PC-3 (cell line): ENCODE data around the gene STK11. TPM values are rescaled to one million over a fixed set of nuclear protein-coding genes. Genes with fewer than 3 reads are reported as not detected.

Source experiments
- ATAC-seq: fragments of 200-7000 bp; cut with Tn5 transposase; 2 replicates; pipeline ENCODE4 v1.9.1; 2020; ENCODE audit warnings: mild to moderate bottlenecking, moderate library complexity
- BruUV-seq: library from RNA; stranded (reverse); fragments of 400-500 nt; replicated peaks from 2 replicates; lab custom pipeline; 2021; lab: Mats Ljungman, UMichigan
- CTCF ChIA-PET: fragments of 300-600 bp; sonication (Branson Sonifier 250); formaldehyde crosslinking; loops from one replicate; lab custom pipeline; 2022; ENCODE audit warnings: antibody characterized with exemption; lab: Charles Lee
- POLR2A ChIA-PET: fragments of 300-600 bp; sonication (Branson Sonifier 250); formaldehyde crosslinking; loops from one replicate; lab custom pipeline; 2022; ENCODE audit warnings: antibody characterized with exemption; ENCODE audit not compliant: unreplicated experiment; lab: Charles Lee
- DNase-seq: peaks from one replicate; pipeline ENCODE4 v3.0.0-alpha.2; 2015
- H2AFZ ChIP-seq: fragments of 300-600 bp; sonication (generic); 2 replicates; pipeline ENCODE4 v1.6.0; 2016; ENCODE audit warnings: antibody characterized with exemption, low read length
- H3F3A ChIP-seq: fragments of 300-600 bp; sonication (generic); one replicate; pipeline ENCODE4 v1.6.0; 2017; ENCODE audit warnings: antibody characterized with exemption, low read length, control low read depth, mild to moderate bottlenecking; ENCODE audit not compliant: unreplicated experiment
- H3K27ac ChIP-seq: fragments of 300-600 bp; sonication (generic); 2 replicates; pipeline ENCODE4 v1.5.1; 2016; ENCODE audit warnings: mild to moderate bottlenecking, low read length
- H3K27me3 ChIP-seq: fragments of 300-600 bp; sonication (generic); 2 replicates; pipeline ENCODE4 v1.6.1; 2016; ENCODE audit warnings: low read length, mixed read lengths
- H3K36me3 ChIP-seq: fragments of 300-600 bp; sonication (generic); 2 replicates; pipeline ENCODE4 v1.6.1; 2016; ENCODE audit warnings: low read depth, mixed run types, low read length, mixed read lengths
- H3K4me1 ChIP-seq: fragments of 300-600 bp; sonication (generic); 2 replicates; pipeline ENCODE4 v1.5.1; 2016; ENCODE audit warnings: low read length; ENCODE audit not compliant: insufficient read depth
- H3K4me2 ChIP-seq: fragments of 300-600 bp; sonication (generic); 2 replicates; pipeline ENCODE4 v1.6.0; 2016; ENCODE audit warnings: low read length
- H3K4me3 ChIP-seq: fragments of 300-600 bp; sonication (generic); 2 replicates; pipeline ENCODE4 v1.5.1; 2016; ENCODE audit warnings: mild to moderate bottlenecking, low read length, mixed read lengths
- H3K79me2 ChIP-seq: fragments of 300-600 bp; sonication (generic); 2 replicates; pipeline ENCODE4 v1.6.1; 2017; ENCODE audit warnings: low read length, mixed read lengths
- H3K9ac ChIP-seq: fragments of 300-600 bp; sonication (generic); 2 replicates; pipeline ENCODE4 v1.6.0; 2016; ENCODE audit warnings: mild to moderate bottlenecking, low read length
- H3K9me2 ChIP-seq: fragments of 300-600 bp; sonication (generic); replicated peaks from 2 replicates; pipeline ENCODE4 v1.6.1; 2016; ENCODE audit warnings: mixed run types, low read length, mixed read lengths
- H3K9me3 ChIP-seq: fragments of 300-600 bp; sonication (generic); 2 replicates; pipeline ENCODE4 v1.6.1; 2016; ENCODE audit warnings: low read length, mixed read lengths
- H4K20me1 ChIP-seq: fragments of 300-600 bp; sonication (generic); 2 replicates; pipeline ENCODE4 v1.6.1; 2016; ENCODE audit warnings: low read length, mixed read lengths
- EZH2 ChIP-seq: fragments of 300-600 bp; sonication (generic); IDR thresholded peaks from one replicate; pipeline ENCODE4 v1.6.1; 2017; ENCODE audit warnings: antibody characterized with exemption, mild to moderate bottlenecking, low read length; ENCODE audit not compliant: unreplicated experiment
- EZH2phosphoT487 ChIP-seq: fragments of 300-600 bp; sonication (generic); IDR thresholded peaks from 2 replicates; pipeline ENCODE4 v1.6.1; 2018; ENCODE audit warnings: mild to moderate bottlenecking, antibody characterized with exemption, low read length, borderline replicate concordance
- intact Hi-C: fragments of 100-400 bp; cut with micrococcal nuclease; formaldehyde crosslinking; loops from 2 replicates; pipeline ENCODE4 v1.9.0; 2023
- total RNA-seq: library from RNA; depleted of rRNA; stranded (reverse); fragments of >200 nt; gene quantifications from 2 replicates; pipeline ENCODE4 v1.2.3, GENCODE V29; 2014
- TF ChIP-seq, protein P1 (sequence below): fragments of 300-600 bp; sonication (generic); conservative IDR thresholded peaks from 2 replicates; pipeline ENCODE4 v1.5.1; 2017; ENCODE audit warnings: antibody characterized with exemption, low read depth, mild to moderate bottlenecking, low read length

STK11 gene
- total RNA-seq, 1 experiment from 2014 or later: 82.4 TPM

DNA sequence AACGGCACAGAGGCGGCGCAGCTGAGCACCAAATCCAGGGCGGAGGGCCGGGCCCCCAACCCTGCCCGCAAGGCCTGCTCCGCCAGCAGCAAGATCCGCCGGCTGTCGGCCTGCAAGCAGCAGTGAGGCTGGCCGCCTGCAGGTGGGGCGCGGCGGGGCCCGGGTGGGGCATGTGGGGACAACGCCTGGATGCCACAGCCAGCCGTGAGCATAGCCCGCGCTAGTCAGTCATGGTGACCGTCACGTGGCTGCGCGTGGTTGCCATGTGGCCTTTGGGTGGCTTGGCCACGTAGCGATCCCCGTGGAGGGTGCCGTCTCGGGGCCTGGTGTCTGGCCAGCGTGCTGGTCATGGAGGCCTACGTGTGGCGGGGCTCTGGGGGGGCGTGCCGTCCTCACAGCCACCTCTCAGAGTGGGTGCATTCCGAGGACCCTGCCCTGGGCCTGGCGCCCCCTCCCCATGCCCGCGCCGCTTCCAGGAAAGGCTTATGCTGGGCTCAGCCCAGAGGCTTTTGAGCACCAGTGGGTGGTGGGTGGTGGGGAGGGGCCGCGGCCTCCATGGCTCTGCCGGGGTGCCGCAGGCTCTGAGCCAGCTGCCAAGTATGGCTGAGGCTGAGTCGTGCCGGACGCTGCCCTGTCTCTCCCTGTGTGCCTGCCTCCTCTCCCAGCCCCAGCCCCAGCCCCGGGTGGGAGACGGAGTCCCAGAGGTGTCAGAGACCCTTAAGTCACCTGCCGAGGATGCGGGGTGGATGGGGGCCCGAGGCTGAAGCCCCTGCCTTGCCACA, 21.1 kb downstream of the STK11 start:
- BruUV-seq: no TSS peak
- Histone ChIP-seq H4K20me1 (no peaks in the 10 kb centered on the region), H3F3A (no peaks in the 10 kb centered on the region), H3K27ac (no peak overlapping the region), H3K9me2 (no peaks in the 10 kb centered on the region), H3K4me1 (peaks cover 2% of the 10 kb centered on the region; the same call in 1 of the 2 replicates), H3K36me3 (no peaks in the 10 kb centered on the region), H3K79me2 (no peaks in the 10 kb centered on the region), H3K4me3 (no peak overlapping the region), H3K9ac (no peak overlapping the region), H3K4me2 (no peak overlapping the region), H2AFZ (no peak overlapping the region), H3K9me3 (no peaks in the 10 kb centered on the region), H3K27me3 (no peaks in the 10 kb centered on the region)
- DNase-seq (no peak), ATAC-seq (no peak)
- TF ChIP-seq EZH2phosphoT487 (no peak), EZH2 (no peak)
- TF ChIP-seq, protein P1, sequence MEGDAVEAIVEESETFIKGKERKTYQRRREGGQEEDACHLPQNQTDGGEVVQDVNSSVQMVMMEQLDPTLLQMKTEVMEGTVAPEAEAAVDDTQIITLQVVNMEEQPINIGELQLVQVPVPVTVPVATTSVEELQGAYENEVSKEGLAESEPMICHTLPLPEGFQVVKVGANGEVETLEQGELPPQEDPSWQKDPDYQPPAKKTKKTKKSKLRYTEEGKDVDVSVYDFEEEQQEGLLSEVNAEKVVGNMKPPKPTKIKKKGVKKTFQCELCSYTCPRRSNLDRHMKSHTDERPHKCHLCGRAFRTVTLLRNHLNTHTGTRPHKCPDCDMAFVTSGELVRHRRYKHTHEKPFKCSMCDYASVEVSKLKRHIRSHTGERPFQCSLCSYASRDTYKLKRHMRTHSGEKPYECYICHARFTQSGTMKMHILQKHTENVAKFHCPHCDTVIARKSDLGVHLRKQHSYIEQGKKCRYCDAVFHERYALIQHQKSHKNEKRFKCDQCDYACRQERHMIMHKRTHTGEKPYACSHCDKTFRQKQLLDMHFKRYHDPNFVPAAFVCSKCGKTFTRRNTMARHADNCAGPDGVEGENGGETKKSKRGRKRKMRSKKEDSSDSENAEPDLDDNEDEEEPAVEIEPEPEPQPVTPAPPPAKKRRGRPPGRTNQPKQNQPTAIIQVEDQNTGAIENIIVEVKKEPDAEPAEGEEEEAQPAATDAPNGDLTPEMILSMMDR: no peak
- intact Hi-C loops: no loop called here
- POLR2A ChIA-PET: no interaction called here
- CTCF ChIA-PET: no interaction called here

DNA sequence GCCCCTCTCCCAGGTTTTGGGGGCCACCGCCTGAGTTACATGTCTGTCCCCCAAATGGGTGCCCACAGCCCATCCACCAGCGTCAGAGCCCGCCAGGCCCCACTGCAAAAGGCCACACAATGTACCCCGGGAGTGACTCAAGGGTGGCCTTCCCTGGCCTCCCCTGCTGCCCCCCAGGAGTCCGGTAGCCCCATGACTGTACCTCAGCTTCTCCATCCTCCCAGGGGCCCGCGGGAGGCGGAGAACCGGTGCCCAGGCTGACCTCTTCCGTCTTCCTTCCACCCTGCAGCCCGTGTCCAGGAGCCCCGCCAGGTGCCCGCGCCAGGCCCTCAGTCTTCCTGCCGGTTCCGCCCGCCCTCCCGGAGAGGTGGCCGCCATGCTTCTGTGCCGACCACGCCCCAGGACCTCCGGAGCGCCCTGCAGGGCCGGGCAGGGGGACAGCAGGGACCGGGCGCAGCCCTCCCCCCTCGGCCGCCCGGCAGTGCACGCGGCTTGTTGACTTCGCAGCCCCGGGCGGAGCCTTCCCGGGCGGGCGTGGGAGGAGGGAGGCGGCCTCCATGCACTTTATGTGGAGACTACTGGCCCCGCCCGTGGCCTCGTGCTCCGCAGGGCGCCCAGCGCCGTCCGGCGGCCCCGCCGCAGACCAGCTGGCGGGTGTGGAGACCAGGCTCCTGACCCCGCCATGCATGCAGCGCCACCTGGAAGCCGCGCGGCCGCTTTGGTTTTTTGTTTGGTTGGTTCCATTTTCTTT, 21.9 kb downstream of the STK11 start:
- Histone ChIP-seq H3K4me1 (peaks cover 10% of the 10 kb centered on the region), H3K9me3 (no peaks in the 10 kb centered on the region), H3K4me3 (no peak overlapping the region), H2AFZ (no peak overlapping the region), H3K4me2 (no peak overlapping the region), H3F3A (no peaks in the 10 kb centered on the region), H3K27ac (no peak overlapping the region), H4K20me1 (no peaks in the 10 kb centered on the region), H3K9me2 (no peaks in the 10 kb centered on the region), H3K79me2 (no peaks in the 10 kb centered on the region), H3K27me3 (no peaks in the 10 kb centered on the region), H3K36me3 (no peaks in the 10 kb centered on the region), H3K9ac (no peak overlapping the region)
- intact Hi-C loops: no loop called here
- BruUV-seq: no TSS peak
- ChIA-PET POLR2A (interaction anchor here (0.6 kb wide), 2 partner anchors 47 to 551 kb away, joined by 17 to 19 read pairs; no protein-coding TSS in a partner anchor), CTCF (no interaction called here)
- TF ChIP-seq EZH2phosphoT487: no peak
- TF ChIP-seq, protein P1: no peak
- no peak for TF ChIP-seq EZH2
- no peak for DNase-seq
- ATAC-seq: no peak
